Stimulated activated CD8-positive, alpha-beta memory T cell treated with anti-CD3 and anti-CD28 coated beads, Interleukin-15, amount 100 ng/mL, for 4 hours (primary cell): ENCODE data around the gene YIPF7.

Experiments used
- DNase-seq, 2 donors: peaks; one replicate each; pipeline ENCODE4 v3.0.0-alpha.2; 2020; ENCODE audit warnings: low read depth in 2 of 2

Gene YIPF7

GRCh38 chr4:44651425-44651824 lies at the start of gene YIPF7:
Gene YIPF7 (minus strand): TSS chr4:44651625. CDS start chr4:44650100, 1,525 bp downstream.
- DNase-seq, result no peak

DNA sequence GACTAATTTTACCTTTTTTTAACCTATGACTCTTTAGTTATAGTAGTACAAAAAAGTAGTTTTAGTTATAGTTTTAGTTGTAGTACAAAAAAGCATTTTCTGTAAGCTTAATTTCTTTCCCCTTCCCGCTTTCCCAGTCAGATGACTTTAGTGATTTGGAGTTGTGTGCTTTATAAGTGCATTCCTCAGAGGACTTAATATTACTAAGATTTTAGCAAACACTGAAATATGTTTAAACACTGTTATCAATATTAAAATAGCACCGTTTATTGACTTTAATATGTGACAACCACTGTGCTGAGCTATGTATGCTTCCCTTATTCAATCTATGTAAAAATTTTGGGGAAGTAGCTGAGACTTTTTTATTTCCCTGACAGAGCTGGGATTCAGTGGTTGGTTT lies 49.6 kb upstream of the YIPF7 start:
- no peak for DNase-seq

GRCh38 chr4:44700427-44700826 lies 49.0 kb upstream of the YIPF7 start:
- no peak for DNase-seq

DNA sequence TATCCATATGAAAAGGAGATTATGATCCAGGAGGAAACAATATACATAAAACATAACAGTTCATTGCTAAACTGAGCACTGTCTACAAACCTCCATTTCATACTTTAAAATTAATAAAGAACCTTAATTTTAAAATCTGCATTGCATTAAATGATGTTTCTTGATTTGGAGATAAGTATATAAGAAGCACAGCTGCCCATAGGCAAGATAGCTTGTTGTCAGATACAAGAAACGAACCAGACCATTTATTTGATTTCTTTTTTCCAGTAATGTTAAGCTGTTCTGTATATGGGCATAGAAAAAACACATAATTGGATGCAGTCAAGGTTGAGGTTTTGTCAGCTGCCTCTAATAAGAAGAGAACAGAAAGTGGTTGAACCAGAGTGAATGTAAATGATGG lies 33.2 kb upstream of the YIPF7 start:
- DNase-seq, result no peak

DNA sequence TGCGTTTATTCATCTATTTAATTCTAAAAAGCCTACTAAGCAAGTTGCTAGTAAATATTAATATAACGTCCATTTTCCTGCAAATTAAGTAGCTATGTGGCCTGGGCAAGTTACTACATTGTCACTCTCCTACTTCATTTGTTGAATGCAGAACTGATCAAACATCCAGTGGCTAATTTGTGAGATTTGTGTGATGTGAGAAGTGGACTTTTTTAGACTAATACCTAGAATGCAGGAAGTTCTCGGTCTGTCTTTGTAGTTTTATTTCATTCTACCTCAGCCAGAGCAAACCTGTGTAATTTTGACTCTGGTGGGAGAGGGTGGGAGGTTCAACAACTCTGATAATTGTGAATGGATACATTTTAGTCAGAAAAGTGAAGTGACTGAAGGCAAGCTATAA lies 27.6 kb upstream of the YIPF7 start:
- DNase-seq, result no peak

DNA sequence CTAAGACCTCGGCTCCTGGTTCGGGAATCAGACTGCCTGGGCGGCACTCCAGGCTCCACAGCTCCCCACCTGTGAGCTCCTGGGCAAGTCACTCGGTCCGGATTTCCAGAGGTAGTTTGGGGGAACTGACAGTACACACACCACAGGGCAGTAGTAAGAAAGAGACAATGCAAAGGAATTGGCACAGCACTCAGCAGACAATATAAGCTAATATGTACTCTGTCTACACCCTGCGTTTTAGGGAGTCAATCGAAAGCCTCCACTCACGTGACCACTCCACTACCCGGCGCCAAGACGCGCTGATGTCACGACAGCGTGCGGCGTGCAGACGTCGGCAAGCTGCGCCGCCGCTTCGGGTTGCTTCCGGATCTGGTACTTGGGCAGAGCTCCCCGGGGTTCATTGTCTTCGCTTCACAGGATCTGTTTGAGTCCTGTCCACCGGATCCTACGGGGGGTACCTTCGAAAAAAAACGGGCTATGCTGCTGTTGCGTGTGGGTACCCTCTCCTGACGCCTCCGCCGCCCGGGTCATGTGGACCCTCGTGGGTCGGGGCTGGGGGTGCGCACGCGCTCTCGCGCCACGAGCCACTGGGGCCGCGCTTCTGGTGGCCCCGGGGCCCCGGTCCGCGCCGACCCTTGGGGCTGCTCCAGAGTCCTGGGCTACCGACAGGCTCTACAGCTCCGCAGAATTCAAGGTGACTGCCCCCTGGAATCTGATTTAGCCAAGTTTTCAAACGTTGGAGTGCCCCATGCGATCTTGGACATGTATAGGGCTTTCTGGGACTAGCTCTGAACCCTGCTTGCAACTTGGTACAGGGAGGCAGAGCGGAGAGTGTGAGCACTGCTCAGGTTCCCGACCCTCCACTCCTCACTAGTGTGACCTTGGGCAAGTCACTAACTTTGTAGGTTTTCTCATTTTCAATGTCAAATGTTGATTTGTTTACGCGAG lies 26.9 kb upstream of the YIPF7 start, which contains the start of gene GUF1:
GUF1 (plus strand) TSS at position 327 of the 948 bp plus-strand sequence; CDS start at position 530, 203 bp downstream.
- DNase-seq, result peak; percentile 80

DNA sequence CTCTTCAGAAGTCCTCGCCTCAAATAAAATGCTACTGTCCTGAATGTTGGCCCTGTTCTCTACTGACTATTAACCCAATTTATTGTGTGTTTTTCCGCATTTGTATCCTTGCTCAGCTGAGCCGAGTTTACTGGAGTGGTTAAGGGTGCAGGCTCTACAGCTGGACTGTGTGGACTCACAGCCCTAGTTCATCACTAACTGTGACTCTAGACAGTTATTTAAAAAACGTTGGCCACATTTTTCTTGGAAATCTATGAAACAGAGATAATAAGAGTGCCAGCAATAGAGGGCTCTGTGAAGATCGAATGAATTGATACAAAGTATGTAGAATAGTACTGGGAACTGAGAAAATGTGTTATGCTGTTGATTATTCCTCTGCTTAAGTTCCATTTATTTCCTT lies 23.9 kb upstream of the YIPF7 start:
- DNase-seq, result no peak

GRCh38 chr4:44674471-44674870 lies 23.0 kb upstream of the YIPF7 start:
- DNase-seq, result no peak

DNA sequence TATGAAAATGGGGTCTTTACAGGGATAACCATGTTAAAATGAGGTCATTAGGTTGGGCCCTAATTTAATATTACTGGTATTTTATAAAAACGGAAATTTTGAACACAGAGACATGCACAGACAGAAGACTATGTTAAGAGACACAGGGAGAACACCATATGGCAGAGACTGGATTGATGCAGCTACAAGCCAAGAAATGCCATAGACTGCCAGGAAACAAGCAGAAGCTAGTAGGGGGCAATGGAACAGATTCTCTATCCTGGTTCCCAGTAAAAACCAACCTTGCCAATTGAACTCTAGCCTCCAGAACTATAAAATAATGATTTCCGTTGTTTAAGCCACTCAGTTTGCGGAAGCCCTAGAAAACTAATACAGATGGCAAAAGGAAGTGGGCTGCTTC lies 20.2 kb upstream of the YIPF7 start:
- DNase-seq, result no peak

DNA sequence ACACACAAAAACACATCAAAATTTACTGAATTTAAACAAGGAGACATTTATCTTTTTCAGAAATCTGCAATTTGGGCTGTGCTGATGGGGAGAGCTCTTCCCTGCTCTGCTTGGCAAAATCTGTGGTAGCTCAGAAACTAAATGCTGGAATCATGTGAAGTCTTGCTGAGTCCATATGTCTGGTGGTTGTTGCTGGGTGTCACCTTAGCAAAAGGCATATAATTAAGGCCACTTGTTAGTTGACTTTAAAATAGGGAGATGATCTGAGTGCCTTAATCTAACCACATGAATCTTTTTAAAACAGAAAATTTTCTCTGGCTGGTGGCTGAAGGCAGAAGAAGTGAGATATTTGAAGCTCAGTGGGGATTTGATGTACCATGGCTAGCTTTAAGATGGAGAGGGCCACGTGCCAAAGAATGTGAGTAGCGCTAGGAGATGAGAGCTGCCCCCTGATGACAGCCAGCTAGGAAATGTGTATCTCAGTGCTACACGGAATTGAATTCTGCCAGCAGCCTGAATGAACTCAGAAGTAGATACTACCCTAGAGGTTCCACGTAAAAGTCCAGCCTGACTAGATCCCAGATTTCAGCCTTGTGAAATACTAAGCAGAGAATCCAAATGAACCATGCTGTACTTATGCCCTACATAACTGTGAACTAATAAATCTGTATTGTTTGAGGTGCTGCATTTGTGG lies 19.2 kb upstream of the YIPF7 start:
- DNase-seq, result no peak

DNA sequence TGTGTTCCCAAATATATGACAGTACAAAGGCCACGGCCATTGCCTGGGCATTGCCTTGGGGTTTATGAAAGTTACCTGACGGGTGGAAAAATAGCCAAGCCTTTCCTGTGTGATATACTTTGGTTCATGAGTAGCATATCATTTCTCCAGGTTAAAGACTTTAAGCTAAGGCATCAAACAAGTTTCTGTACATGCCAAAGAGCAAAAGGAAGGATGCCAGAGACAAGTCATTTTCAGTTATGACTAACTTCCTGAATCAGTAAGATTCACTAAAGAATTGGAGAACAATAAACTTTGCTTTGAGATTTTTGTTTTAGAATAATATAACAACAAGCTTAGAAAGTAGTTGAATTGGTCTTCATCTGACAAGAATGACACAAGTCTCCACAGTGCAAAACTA lies 17.1 kb upstream of the YIPF7 start:
- DNase-seq, result no peak

DNA sequence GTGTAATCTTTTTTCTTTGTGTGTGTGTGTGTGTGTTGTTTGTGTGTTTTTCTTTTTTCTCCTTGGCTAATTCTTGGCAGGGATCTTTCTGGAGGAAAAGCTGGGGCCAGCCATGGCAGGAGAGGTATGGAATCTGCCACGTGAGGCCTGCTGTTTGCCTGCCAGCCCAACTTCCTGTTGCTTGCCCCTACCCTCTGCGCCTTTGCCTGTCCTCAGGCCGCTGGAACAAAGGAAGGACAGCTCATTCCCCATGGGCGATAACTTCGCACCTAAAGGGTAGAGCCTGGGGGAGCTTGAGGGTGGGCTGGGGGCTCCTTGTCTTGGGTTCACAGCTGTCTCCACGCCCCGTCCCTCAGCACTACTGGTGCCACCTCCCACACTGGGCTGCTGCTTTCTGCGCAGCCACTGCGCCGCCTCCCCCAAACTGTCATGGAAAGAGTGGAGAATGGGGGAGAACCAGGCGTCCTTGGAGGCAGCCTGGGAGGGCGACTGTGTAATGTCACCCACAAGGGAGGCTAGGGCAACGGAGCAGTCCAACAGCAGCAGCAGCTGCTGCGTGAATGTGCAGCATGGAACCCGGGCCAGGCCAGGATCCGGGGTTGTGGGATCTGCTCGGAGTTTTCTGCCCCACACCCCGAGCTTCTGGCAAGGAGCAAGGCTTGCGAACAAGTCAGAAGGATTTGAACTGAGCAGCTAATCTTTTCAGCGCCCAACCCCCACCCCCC lies 12.3 kb upstream of the YIPF7 start:
- no peak for DNase-seq

- DNase-seq, result no peak
These were observed 11.2 kb upstream of the YIPF7 start for GRCh38 chr4:44662623-44663005.

DNA sequence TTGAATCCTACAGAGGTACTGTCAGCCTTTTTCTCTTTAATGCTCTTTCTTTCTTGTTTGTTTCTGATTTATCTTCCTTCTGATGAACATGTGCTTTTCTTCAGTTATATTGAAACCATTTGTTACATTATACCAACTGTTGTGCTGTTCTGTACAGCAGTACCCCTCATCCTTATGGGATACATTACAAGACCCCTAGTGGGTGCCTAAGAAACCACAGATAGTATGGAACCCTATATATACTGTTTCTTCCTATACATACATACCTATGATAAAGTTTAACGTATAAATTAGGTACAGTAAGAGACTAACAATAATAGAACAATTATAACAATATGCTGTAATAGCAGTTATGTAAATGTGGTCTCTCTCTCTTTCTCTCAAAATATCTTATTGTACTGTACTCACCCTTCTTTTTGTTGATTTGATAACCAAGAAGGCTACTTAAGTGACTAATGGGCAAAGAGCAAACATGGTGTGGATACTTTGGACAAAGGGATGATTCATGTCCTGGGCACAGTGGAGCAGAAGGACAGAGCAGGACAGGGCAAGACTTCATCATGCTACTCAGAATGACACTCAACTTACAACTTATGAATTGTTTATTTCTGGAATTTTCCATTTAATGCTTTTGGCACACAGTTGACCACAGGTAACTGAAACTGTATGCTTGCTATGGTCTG lies 10.7 kb upstream of the YIPF7 start:
- DNase-seq, result no peak

DNA sequence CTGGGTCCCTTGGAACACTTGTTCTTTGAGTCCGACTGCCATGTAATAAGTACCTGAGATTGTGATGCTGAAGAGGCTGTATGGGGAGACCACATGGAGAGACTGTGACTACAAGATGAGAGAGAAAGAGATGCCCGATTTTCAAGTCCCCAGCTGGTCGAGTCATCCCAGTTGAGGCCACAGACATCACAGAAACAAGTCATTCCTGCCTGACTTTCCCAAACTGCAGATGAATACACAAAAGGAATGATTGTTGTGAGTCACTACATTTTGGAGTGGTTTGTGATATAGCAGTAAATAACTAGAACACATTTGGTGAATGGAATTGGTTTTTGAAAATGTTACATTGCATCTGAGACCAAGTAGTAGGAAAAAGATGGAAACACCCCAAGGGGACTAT lies 9.0 kb upstream of the YIPF7 start:
- no peak for DNase-seq

DNA sequence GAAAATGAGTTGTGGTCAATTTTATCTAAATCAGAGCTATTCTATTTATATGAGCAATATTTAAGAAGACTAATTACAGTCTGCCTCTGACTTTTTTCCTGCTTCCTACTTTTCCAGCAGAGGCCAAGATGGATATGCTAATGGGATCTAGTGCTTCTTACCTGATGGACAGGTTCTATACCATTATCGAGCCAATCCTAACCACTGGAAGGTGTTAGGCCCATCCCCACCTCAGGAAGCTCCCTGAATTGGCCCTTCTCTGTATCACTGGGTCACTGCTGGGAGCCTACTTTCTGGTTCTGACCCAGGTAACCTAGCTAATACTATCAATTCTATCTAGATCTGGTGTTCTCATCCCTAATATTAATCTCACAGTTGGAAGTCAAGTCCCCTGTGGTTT lies 577 bp upstream of the YIPF7 start:
- DNase-seq, result no peak

GRCh38 chr4:44646151-44646550 lies 5.3 kb downstream of the YIPF7 start:
- no peak for DNase-seq

DNA sequence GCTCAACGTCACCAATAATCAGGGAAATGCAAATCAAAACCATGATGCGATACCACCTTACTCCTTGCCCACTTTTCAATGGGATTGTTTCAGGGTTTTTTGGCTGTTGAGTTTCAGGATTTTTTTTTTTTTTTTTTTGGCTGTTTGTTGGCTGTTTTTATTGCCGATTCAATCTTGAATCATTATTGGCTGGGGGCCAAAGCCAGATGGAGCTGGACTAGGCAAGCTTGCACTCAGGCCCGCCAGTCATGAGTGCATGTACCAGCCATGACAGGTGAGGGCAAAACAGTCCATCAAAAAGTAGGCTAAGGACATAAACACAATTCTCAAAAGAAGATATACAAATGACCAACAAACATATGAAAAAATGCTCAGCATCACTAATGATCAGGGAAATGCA lies 13.3 kb downstream of the YIPF7 start:
- no peak for DNase-seq

- no peak for DNase-seq
These were observed 18.7 kb downstream of the YIPF7 start for GRCh38 chr4:44632733-44633132.

GRCh38 chr4:44632089-44632488 lies 19.3 kb downstream of the YIPF7 start:
- DNase-seq, result no peak

DNA sequence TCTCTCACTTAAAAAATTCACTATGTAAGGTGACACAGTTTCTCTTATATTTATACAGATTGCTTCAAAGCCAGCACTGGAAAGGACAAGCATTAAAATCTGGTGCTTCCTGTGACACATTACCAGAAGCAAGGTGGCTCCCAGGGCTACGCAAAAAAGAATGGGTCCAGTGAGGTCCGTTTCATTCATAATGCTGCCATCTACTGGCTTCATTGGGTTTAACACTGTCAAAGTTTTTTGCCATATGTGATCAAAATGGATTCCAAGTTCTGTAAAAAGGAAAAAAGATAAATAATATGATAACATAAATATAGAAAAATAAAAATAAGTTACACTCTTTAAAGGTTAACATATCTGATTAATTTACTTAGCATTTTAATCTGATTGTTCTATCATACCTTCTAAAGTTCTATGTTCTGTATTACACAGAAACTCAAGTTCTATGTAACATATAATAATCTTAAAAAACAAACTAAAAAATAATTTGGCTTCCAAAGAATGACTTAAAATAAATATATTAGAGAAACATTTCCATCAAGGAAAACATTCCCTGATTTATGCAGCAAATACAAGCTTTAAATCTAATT lies 22.1 kb downstream of the YIPF7 start:
- DNase-seq, result peak in 1 of 2 donors; percentile 4
